Glutamatergic neuron (in vitro differentiated cells): Measurements from ENCODE around the gene ARID1B. TPM values are rescaled to one million over a fixed set of nuclear protein-coding genes. Genes with fewer than 3 reads are reported as not detected.
A peak's percentile ranks its signal among the peaks of the same experiment; 100 is the strongest.

ENCODE experiments used
- DNase-seq: peaks from one replicate; pipeline ENCODE4 v3.0.0; 2022
- H3K27ac Mint-ChIP-seq: one replicate; pipeline ENCODE4 v1.8.0; 2020; ENCODE audit warnings: mild to moderate bottlenecking, mixed read lengths, inconsistent platforms; ENCODE audit not compliant: unreplicated experiment
- H3K27me3 Mint-ChIP-seq: one replicate; pipeline ENCODE4 v1.8.0; 2020; ENCODE audit warnings: mild to moderate bottlenecking, moderate library complexity, mixed read lengths, inconsistent platforms; ENCODE audit not compliant: unreplicated experiment
- H3K36me3 Mint-ChIP-seq: one replicate; pipeline ENCODE4 v1.8.0; 2020; ENCODE audit warnings: mild to moderate bottlenecking, mixed read lengths, inconsistent platforms; ENCODE audit not compliant: unreplicated experiment
- H3K4me1 Mint-ChIP-seq: one replicate; pipeline ENCODE4 v1.8.0; 2020; ENCODE audit warnings: mild to moderate bottlenecking, low read depth, mixed read lengths, inconsistent platforms; ENCODE audit not compliant: unreplicated experiment
- H3K4me3 Mint-ChIP-seq: one replicate; pipeline ENCODE4 v1.8.0; 2020; ENCODE audit warnings: mild to moderate bottlenecking, mixed read lengths, inconsistent platforms; ENCODE audit not compliant: unreplicated experiment
- H3K9me3 Mint-ChIP-seq: one replicate; pipeline ENCODE4 v1.8.0; 2020; ENCODE audit warnings: mild to moderate bottlenecking, moderate library complexity, mixed read lengths, inconsistent platforms; ENCODE audit not compliant: unreplicated experiment
- CTCF ChIP-seq: fragments of 200-600 bp; sonication (generic); IDR thresholded peaks from one replicate; pipeline ENCODE4 v1.5.0; 2021; ENCODE audit not compliant: partially characterized antibody, unreplicated experiment
- total RNA-seq: library from RNA; stranded (reverse); fragmentation: NEBNext Ultra II Directional; extraction: Animal tissue kit (Norgen Biotek cat#: 25700); gene quantifications from one replicate; pipeline ENCODE4 v1.2.1, GENCODE V29; 2021; ENCODE audit not compliant: unreplicated experiment

ARID1B gene
- total RNA-seq, 1 donor from 2014 or later, result 202 TPM

- Mint-ChIP-seq H3K36me3 (no peaks in the 10 kb centered on the region), H3K9me3 (peaks cover 23% of the 10 kb centered on the region), H3K27me3 (peaks cover 30% of the 10 kb centered on the region), H3K27ac (no peak overlapping the region), H3K4me3 (no peak overlapping the region), H3K4me1 (peaks cover 51% of the 10 kb centered on the region)
- no peak for DNase-seq
- TF ChIP-seq CTCF, result peak; percentile 53
These were observed 450.3 kb downstream of the ARID1B start for GRCh38 chr6:157227202-157228166.

DNA sequence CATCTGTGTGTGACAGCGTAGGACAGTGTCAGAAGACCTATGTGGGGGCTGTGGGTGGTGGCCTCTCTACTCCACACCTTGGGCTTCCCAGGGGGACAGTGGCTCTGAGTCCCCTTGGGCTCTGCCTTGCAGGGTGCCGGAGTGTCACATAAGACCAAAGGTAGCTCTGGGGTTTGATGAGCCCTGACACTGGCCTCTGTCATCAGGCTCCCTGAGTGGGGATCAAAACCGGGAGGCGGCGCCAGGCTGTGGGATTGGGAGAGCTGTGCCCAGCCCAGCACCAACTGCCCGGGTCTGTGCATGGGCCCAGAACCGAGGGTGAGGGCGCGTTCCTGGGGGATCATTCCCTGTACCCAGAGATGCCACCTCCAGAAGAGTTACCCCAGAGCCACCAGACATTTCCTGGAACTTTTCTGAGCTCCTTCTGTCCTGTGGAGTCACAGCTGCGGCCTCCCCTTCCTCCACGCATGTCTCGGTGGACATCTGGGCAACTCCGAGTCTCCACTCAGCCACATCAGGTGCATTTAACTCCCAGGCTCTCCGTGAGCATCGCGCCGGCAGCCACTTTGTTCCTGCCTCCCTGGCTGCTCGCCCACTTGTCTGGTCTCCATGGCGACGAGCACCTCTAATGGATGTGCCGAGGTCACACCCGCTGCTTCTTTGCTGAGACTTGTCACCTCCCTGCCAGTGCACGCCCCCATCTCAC is 451.4 kb downstream of the ARID1B start:
- Mint-ChIP-seq H3K9me3 (peaks cover 25% of the 10 kb centered on the region), H3K4me1 (peaks cover 42% of the 10 kb centered on the region), H3K27me3 (peaks cover 25% of the 10 kb centered on the region), H3K27ac (peak overlapping the region; percentile 84), H3K4me3 (peak overlapping the region; percentile 65), H3K36me3 (no peaks in the 10 kb centered on the region)
- DNase-seq, result peak; percentile 80
- TF ChIP-seq CTCF, result no peak

DNA sequence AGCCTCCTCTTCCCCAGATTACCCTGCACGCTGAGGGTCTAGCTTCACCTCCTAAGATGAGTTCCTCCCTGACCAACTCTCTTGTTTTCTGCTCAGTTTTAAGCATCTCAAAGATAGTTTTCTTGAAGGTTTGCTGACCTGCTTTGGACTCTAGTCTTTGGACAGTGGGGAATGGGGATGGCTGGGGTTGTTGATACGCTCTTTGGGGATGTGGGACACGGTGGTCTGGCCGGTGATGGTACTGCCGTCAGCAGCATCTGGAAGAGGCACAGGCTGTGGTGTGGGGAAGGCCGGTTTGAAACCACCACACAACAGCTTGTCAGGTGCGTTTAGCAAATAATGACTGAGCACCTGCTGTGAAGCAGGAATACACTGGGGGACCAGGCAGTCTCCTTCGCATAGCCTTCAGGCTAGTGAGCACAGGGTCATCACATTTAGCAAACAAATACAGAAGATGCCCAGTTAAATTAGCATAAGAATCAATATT is 452.0 kb downstream of the ARID1B start:
- peaks cover 37% of the 10 kb centered on the region for H3K4me1 Mint-ChIP-seq
- peak overlapping the region; percentile 84 for H3K27ac Mint-ChIP-seq

DNA sequence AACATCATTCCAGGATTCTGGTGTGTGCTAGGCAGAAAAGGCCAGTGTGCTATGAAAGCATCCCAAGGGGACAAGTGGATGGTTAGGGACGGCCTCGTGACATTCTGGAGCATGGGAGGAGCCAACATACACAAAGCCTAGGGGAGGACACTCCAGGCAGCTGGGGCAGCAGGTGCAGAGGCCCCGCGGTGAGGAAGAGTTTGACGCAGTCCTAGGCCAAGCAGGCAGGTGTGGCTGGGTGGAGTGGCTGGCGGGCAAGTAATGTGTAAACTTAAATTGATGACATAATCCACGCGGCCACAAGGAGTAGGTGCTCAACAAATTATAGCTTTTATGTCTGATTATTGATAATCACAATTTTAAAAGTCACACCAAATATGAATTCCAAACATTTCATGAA is 452.5 kb downstream of the ARID1B start:
- Mint-ChIP-seq H3K36me3 (peaks cover 5% of the 10 kb centered on the region), H3K27me3 (peaks cover 21% of the 10 kb centered on the region), H3K4me1 (peaks cover 38% of the 10 kb centered on the region), H3K27ac (peak overlapping the region; percentile 84), H3K4me3 (peak overlapping the region; percentile 65), H3K9me3 (peaks cover 22% of the 10 kb centered on the region)
- no peak for TF ChIP-seq CTCF
- peak; percentile 74 for DNase-seq

More for the DNA sequence above, 452.0 kb downstream of the ARID1B start:
- no peak for DNase-seq
- TF ChIP-seq CTCF, result no peak
- peaks cover 20% of the 10 kb centered on the region for H3K27me3 Mint-ChIP-seq
- H3K4me3 Mint-ChIP-seq, result peak overlapping the region; percentile 65
- peaks cover 20% of the 10 kb centered on the region for H3K9me3 Mint-ChIP-seq
- H3K36me3 Mint-ChIP-seq, result no peaks in the 10 kb centered on the region

GRCh38 chr6:157230910-157231309 is 453.7 kb downstream of the ARID1B start:
- Mint-ChIP-seq H3K9me3 (peaks cover 22% of the 10 kb centered on the region), H3K4me3 (no peak overlapping the region)

More at GRCh38 chr6:157230910-157231309, 453.7 kb downstream of the ARID1B start:
- Mint-ChIP-seq H3K4me1 (peaks cover 30% of the 10 kb centered on the region), H3K27me3 (peaks cover 25% of the 10 kb centered on the region), H3K27ac (no peak overlapping the region), H3K36me3 (peaks cover 7% of the 10 kb centered on the region)
- no peak for DNase-seq
- TF ChIP-seq CTCF, result no peak
